ENCODE data around the gene VGLL4. TPM values are rescaled to one million over a fixed set of nuclear protein-coding genes. Genes with fewer than 3 reads are reported as not detected.

Gene VGLL4
- polyA plus RNA-seq, 2 of the 4 experiments (the other 2 are of a cell fraction) = 24.7 to 28.1 TPM

DNA sequence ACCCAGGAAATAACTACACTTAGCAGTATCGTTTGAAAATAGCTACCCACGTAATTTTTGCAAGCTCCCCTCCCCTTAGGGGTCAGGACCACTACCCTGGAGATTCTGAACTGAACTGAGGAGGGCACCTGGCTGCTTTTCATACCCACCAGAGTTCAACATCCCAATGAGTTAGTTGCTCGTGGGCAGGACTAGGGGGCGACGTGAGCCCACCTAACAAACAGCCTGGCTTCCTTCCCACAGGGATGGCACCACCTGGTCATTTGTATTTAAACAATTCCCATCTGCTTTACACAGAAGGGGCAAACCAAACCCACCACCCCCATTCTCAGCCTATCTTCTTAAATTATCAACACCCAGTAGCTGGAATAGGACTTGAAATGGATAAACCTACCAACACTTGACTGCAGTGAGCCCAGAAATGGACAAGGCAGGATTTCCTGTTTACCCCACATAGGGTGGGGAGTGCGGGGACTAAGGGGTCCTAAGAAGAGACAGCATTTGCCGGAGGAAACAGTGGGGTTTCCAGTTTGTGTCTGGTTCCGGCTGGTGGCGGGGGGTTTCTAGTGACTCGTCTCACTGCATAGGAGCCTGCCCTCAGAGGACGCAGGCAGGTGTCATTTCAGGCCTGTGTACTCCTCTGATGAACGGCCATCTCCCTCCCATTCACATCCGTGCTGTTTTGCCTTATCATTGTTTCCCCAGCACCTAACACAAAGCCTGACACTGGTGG is 11.6 kb upstream of the VGLL4 start:
- H3K4me1 ChIP-seq = peaks cover 2% of the 10 kb centered on the region; the same call in 2 of the 3 replicates
- no peak overlapping the region for H3K27ac ChIP-seq
- no peaks in the 10 kb centered on the region for H3K9me3 ChIP-seq
- H3K4me2 ChIP-seq = no peak overlapping the region
- ChIA-PET POLR2A (no interaction called here), CTCF (interaction anchor here (0.6 to 9.0 kb wide), 11 partner anchors 9 to 276 kb away, joined by 3 to 132 read pairs (median 3); partner anchors contain the start of gene VGLL4)
- no peak overlapping the region for H3K4me3 ChIP-seq
- DNase-seq (ENCODE audit: low read depth in 1 of 2, low spot score in 1 of 2) (peak; percentile 19 to 35), ATAC-seq (peak in 1 of 2 experiments; percentile 71; a peak in 3 of 6 replicates), FAIRE-seq (no peak)
- 73% methylated on average over 13 of the region's 13 CpGs for WGBS (ENCODE audit: missing lambda C conversion rate)
- TF ChIP-seq SMC3 (IDR thresholded peaks at IDR 0.05) (0 out of 3 replicates have a peak, but pooled peaks have one; percentile 28), RAD21 (conservative IDR thresholded peaks at IDR 0.05 in 1 of 2, IDR thresholded peaks at IDR 0.05 in 1 of 2) (peak; percentile 44 to 61; a peak in 4 of 5 replicates), MAZ (IDR thresholded peaks at IDR 0.05; ENCODE audit: borderline replicate concordance, low read depth, low read length) (no peak)
- TF ChIP-seq, protein P1, sequence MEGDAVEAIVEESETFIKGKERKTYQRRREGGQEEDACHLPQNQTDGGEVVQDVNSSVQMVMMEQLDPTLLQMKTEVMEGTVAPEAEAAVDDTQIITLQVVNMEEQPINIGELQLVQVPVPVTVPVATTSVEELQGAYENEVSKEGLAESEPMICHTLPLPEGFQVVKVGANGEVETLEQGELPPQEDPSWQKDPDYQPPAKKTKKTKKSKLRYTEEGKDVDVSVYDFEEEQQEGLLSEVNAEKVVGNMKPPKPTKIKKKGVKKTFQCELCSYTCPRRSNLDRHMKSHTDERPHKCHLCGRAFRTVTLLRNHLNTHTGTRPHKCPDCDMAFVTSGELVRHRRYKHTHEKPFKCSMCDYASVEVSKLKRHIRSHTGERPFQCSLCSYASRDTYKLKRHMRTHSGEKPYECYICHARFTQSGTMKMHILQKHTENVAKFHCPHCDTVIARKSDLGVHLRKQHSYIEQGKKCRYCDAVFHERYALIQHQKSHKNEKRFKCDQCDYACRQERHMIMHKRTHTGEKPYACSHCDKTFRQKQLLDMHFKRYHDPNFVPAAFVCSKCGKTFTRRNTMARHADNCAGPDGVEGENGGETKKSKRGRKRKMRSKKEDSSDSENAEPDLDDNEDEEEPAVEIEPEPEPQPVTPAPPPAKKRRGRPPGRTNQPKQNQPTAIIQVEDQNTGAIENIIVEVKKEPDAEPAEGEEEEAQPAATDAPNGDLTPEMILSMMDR (IDR thresholded peaks at IDR 0.05) = peak; percentile 24; the same call in 2 of the 3 replicates

DNA sequence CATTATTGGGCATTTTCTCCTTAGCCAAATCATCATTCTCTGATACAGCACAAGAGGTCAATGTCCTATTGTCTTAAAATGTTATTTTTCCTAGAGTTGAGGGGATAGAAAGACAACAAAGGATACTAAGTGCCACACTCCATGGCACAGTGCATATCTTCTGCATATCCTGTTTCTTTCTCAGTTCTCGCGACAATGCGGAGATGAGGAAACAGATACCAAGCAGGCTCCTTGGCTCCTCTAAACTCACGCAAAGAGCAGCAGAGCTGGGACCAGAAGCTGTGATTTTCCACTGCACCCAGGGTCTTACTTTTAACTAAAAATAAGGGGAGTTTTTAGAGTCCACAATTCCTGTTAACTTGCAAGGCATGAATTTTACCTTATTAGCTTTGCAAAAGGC is 10.5 kb upstream of the VGLL4 start:
- ATAC-seq (no peak), DNase-seq (ENCODE audit: low read depth in 1 of 2, low spot score in 1 of 2) (no peak), FAIRE-seq (no peak)
- H3K9me3 ChIP-seq = no peaks in the 10 kb centered on the region
- WGBS (ENCODE audit: missing lambda C conversion rate) = 93% methylated on average over 4 of the region's 4 CpGs
- POLR2A ChIA-PET = interaction anchor here (0.6 kb wide), 1 partner anchor 64 kb away, joined by 3 read pairs; no protein-coding TSS in a partner anchor
- H3K4me3 ChIP-seq = no peak overlapping the region
- H3K4me1 ChIP-seq = no peaks in the 10 kb centered on the region
- H3K4me2 ChIP-seq = no peak overlapping the region
- CTCF ChIA-PET = interaction anchor here (1.1 to 9.0 kb wide), 5 partner anchors 8 to 274 kb away, joined by 3 to 132 read pairs (median 7); partner anchors contain the start of gene VGLL4
- H3K27ac ChIP-seq = no peak overlapping the region
- no peak for TF ChIP-seq HDAC2 (IDR thresholded peaks at IDR 0.05)
- TF ChIP-seq, protein P2, sequence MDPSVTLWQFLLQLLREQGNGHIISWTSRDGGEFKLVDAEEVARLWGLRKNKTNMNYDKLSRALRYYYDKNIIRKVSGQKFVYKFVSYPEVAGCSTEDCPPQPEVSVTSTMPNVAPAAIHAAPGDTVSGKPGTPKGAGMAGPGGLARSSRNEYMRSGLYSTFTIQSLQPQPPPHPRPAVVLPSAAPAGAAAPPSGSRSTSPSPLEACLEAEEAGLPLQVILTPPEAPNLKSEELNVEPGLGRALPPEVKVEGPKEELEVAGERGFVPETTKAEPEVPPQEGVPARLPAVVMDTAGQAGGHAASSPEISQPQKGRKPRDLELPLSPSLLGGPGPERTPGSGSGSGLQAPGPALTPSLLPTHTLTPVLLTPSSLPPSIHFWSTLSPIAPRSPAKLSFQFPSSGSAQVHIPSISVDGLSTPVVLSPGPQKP (IDR thresholded peaks at IDR 0.05; ENCODE audit: low read depth, low read length) = no peak
- no peak for TF ChIP-seq ZC3H11A (IDR thresholded peaks at IDR 0.05)
- no peak for TF ChIP-seq CEBPB (IDR thresholded peaks at IDR 0.05)
- no peak for TF ChIP-seq FOSL2 (IDR thresholded peaks at IDR 0.05)
- no peak for TF ChIP-seq FOSL2 (CRISPR knock-in tag; IDR thresholded peaks at IDR 0.05)
- TF ChIP-seq, protein P3, sequence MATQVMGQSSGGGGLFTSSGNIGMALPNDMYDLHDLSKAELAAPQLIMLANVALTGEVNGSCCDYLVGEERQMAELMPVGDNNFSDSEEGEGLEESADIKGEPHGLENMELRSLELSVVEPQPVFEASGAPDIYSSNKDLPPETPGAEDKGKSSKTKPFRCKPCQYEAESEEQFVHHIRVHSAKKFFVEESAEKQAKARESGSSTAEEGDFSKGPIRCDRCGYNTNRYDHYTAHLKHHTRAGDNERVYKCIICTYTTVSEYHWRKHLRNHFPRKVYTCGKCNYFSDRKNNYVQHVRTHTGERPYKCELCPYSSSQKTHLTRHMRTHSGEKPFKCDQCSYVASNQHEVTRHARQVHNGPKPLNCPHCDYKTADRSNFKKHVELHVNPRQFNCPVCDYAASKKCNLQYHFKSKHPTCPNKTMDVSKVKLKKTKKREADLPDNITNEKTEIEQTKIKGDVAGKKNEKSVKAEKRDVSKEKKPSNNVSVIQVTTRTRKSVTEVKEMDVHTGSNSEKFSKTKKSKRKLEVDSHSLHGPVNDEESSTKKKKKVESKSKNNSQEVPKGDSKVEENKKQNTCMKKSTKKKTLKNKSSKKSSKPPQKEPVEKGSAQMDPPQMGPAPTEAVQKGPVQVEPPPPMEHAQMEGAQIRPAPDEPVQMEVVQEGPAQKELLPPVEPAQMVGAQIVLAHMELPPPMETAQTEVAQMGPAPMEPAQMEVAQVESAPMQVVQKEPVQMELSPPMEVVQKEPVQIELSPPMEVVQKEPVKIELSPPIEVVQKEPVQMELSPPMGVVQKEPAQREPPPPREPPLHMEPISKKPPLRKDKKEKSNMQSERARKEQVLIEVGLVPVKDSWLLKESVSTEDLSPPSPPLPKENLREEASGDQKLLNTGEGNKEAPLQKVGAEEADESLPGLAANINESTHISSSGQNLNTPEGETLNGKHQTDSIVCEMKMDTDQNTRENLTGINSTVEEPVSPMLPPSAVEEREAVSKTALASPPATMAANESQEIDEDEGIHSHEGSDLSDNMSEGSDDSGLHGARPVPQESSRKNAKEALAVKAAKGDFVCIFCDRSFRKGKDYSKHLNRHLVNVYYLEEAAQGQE (IDR thresholded peaks at IDR 0.05) = no peak
- TF ChIP-seq EHF (CRISPR knock-in tag; IDR thresholded peaks at IDR 0.05) = no peak
- TF ChIP-seq HOXB13 (CRISPR knock-in tag; IDR thresholded peaks at IDR 0.05; ENCODE audit: low read depth) = no peak
- no peak for TF ChIP-seq ESRRA (IDR thresholded peaks at IDR 0.05; ENCODE audit: borderline replicate concordance, low read length)
- TF ChIP-seq ZNF302 (CRISPR knock-in tag; IDR thresholded peaks at IDR 0.05) = no peak
- TF ChIP-seq CHD4 (IDR thresholded peaks at IDR 0.05; ENCODE audit: borderline replicate concordance) = no peak
- TF ChIP-seq EHMT2 (IDR thresholded peaks at IDR 0.05; ENCODE audit: low read depth) = no peak

Data from A549 (cell line).